ENCODE data around the gene FTCDNL1. TPM values are rescaled to one million over a fixed set of nuclear protein-coding genes. Genes with fewer than 3 reads are reported as not detected.

Gene FTCDNL1
- total RNA-seq, 1 donor from 2014 or later = 0.06 TPM

DNA sequence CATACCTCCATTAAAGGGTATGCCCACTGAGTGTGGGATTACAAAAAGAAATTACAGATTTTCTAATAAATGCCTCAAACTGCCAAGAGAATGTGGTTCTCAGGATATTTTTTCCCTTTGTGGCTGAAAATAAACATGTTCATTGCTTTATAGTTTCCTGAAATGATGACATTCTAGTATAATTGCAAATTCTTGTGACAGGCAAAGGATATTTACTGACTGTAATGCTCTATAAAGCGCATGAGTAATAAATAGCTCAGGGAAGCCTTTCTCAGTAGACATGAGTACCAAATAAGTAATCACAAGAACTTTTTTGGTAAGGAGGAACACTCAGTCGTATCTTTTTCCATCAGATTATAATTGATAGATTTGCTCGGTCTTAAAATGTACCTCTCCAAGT lies 72.3 kb downstream of the FTCDNL1 start:
- no peak overlapping the region for H3K4me3 ChIP-seq (ENCODE audit: low read depth, low read length)
- no peak for DNase-seq (ENCODE audit: low read depth)
- TF ChIP-seq, protein P1, sequence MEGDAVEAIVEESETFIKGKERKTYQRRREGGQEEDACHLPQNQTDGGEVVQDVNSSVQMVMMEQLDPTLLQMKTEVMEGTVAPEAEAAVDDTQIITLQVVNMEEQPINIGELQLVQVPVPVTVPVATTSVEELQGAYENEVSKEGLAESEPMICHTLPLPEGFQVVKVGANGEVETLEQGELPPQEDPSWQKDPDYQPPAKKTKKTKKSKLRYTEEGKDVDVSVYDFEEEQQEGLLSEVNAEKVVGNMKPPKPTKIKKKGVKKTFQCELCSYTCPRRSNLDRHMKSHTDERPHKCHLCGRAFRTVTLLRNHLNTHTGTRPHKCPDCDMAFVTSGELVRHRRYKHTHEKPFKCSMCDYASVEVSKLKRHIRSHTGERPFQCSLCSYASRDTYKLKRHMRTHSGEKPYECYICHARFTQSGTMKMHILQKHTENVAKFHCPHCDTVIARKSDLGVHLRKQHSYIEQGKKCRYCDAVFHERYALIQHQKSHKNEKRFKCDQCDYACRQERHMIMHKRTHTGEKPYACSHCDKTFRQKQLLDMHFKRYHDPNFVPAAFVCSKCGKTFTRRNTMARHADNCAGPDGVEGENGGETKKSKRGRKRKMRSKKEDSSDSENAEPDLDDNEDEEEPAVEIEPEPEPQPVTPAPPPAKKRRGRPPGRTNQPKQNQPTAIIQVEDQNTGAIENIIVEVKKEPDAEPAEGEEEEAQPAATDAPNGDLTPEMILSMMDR (conservative IDR thresholded peaks at IDR 0.05; ENCODE audit: low read depth, low read length) = no peak

DNA sequence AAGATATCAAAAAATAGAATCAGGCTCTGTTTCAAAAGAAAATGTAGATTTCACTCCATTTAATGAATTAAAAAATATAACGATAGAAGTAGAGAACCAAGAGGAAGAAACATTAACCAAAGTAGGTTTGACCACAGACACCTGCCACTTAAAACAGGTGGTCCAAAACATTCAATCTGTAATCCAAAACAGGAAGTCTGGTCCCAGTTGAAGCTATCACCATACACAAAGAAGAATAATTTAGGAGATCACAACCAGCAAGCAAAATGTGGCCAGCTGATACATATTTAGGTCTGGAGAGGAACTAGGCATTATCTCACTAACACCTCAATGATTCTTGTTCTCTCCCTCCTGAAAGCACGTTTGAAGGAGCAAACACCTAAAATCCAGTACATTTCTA lies 73.1 kb downstream of the FTCDNL1 start:
- no peak overlapping the region for H3K4me3 ChIP-seq (ENCODE audit: low read depth, low read length)
- TF ChIP-seq, protein P1 (conservative IDR thresholded peaks at IDR 0.05; ENCODE audit: low read depth, low read length) = no peak
- no peak for DNase-seq (ENCODE audit: low read depth)

DNA sequence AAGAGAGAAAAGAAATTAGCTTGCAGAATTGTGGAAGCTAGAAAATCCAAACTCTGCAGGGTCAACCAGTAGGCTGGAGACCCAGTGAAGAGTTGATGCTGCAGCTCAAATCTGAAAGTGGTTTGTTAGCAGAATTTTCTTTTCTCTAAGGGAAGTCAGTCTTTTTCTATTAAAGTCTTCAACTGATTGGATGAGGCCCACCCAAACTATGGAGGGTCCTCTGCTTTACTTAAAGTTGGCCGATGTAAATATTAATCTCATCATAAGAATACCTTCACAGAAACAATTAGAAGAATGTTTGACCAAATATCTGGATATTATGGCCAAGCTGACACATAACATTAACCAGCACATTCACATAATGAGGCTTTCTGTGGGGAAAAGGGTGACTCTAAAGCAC lies 73.7 kb downstream of the FTCDNL1 start:
- TF ChIP-seq, protein P1 (conservative IDR thresholded peaks at IDR 0.05; ENCODE audit: low read depth, low read length) = no peak
- no peak for DNase-seq (ENCODE audit: low read depth)
- H3K4me3 ChIP-seq (ENCODE audit: low read depth, low read length) = no peak overlapping the region

DNA sequence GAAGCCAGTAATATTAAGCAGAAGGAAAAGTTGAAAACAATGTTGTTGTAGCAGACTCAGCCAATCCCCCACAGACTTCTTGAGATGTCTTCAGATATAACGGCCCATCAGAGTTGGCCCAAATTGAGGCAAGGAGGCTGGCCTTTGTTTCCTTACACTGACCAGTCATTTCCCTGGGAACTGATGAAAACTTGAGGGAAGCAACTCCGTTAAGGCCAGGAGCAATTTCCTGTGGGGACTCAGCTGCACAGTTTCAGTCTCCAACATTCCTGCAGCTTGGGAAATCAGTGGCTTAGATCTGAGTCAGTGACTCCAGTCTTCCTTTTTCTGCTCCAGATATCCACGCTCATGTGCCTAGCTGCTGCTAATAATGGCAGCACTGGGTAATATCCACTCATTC lies 75.7 kb downstream of the FTCDNL1 start:
- no peak for DNase-seq (ENCODE audit: low read depth)

DNA sequence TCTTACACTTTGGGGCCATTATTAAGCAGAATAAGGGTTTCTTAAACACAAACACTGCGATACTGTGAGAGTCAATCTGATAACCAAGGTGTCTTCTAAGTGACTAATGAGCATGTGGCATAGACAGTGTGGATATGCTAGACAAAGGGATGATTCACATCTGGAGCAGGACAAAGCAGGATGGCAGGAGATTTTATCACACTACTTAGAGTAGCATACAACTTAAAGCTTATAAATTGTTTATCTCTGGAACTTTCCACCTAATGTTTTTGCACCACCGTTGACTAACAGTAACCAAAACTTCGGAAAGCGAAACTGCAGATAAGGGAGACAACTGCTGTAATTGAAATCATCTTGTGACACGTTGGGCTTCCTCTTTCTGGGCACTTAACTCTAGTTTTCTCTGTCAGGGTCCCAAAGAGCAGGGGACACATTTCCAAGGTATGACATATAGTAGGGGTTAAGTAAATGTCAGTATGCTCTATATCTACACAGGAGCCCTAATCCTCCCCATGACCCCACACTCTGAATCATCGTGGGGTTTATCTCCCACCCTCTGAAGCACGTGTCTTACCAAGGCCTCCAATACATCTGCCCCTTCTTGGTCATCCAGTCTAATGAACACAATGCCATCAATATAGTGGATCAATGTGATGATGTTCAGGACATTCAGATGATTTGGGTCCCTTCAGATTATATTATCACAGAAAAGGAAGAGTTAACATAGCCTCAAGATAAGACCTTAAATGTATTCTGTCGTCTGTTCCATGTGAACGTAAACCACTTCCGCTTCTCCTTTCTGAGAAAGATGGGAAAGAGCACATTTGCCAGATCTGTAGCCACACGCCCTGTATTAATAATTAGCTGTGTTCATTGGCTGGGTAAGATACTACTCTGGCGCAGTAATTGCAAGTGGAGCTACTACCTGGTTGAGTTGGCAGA lies 78.7 kb downstream of the FTCDNL1 start:
- no peak overlapping the region for H3K4me3 ChIP-seq (ENCODE audit: low read depth, low read length)
- DNase-seq (ENCODE audit: low read depth) = no peak
- TF ChIP-seq, protein P1 (conservative IDR thresholded peaks at IDR 0.05; ENCODE audit: low read depth, low read length) = no peak

More for the DNA sequence above, 75.7 kb downstream of the FTCDNL1 start:
- H3K4me3 ChIP-seq (ENCODE audit: low read depth, low read length) = no peak overlapping the region
- TF ChIP-seq, protein P1 (conservative IDR thresholded peaks at IDR 0.05; ENCODE audit: low read depth, low read length) = no peak

DNA sequence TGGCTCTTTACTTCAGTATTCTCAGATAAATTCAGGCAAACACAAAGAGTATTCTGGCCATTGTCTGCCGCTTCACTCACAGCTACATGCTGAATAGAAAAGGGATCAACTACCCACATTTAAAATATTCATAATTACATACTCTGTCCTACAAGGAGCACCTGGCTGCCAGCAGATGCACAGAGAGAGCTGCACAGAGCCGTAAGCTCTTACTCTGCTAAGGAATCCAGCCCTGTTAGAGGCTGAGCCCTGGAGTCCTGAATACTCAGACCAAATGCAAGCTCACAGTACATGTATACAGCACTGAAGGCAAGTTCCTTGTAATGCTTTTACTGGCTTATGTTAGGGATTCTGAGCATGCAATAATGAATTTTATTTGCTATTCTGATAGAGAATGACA lies 80.3 kb downstream of the FTCDNL1 start:
- DNase-seq (ENCODE audit: low read depth) = no peak
- TF ChIP-seq, protein P1 (conservative IDR thresholded peaks at IDR 0.05; ENCODE audit: low read depth, low read length) = no peak
- no peak overlapping the region for H3K4me3 ChIP-seq (ENCODE audit: low read depth, low read length)

DNA sequence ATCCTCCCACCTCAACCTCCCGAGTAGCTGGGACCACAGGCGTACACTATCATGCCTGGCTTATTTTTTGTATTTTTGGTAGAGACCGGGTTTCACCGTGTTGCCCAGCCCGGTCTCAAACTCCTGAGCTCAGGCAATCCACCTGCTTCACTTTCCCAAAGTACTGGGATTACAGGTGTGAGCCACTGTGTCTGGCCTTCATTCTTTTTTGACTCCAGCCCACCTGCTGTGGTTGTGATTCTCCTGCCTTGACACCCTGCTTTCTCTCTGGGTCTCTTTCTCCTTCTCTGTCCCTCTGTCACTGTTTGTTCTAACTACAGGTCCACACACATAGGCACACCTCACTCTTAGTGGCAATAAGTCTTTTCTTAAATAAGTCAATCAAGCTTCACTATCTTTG lies 85.3 kb downstream of the FTCDNL1 start:
- DNase-seq (ENCODE audit: low read depth) = no peak
- no peak overlapping the region for H3K4me3 ChIP-seq (ENCODE audit: low read depth, low read length)
- TF ChIP-seq, protein P1 (conservative IDR thresholded peaks at IDR 0.05; ENCODE audit: low read depth, low read length) = no peak
